Caki2 (cell line): ENCODE results near the gene CACNG1. TPM values are rescaled to one million over a fixed set of nuclear protein-coding genes. Genes with fewer than 3 reads are reported as not detected.
"Not testable (repeated sequence)": the region's sequence is repeated elsewhere in the genome, so short reads cannot be mapped to it uniquely, and the experiment has no call there.

Experiments used
- DNase-seq: peaks from one replicate; pipeline ENCODE4 v3.0.0-alpha.2; 2015; ENCODE audit warnings: low read depth
- in situ Hi-C: cut with HindIII; loops from 2 replicates; pipeline ENCODE4 v1.10.0; 2016; ENCODE audit warnings: low sequenced_read_pairs, low pct_unique_long_range_greater_than_20kb, mixed read lengths
- total RNA-seq: library from RNA; depleted of rRNA; stranded (reverse); fragments of >200 nt; shearing (Covaris generic); gene quantifications from 2 replicates; pipeline ENCODE4 v1.2.3, GENCODE V29; 2014; ENCODE audit warnings: low replicate concordance

CACNG1 gene
- total RNA-seq, 1 experiment from 2014 or later: not detected

GRCh38 chr17:67066717-67067116 lies 22.4 kb downstream of the CACNG1 start:
- no peak for DNase-seq
- in situ Hi-C loops: no loop called here

- no peak for DNase-seq
- in situ Hi-C loops: no loop called here
These were observed 23.5 kb downstream of the CACNG1 start for GRCh38 chr17:67067571-67068482.

DNA sequence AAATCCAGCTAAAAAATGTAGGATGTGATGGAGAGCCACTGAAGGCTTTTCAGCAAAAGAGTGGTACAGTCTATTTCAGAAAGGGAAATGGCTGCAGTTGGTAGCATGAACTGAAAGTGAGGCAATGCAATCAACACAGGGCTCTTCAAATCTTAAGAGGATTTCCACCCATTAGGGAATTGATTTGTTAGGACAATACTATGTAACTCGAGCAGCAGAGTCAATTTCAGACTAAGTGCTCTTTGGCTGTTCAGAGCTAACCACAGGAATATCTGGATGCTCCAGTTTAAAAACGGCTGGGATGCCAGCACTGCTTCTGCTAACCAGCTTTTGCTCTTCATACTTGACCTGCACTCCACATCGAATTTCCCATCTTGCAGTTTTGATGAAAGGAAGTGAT lies 24.6 kb downstream of the CACNG1 start:
- in situ Hi-C loops: no loop called here
- no peak for DNase-seq

DNA sequence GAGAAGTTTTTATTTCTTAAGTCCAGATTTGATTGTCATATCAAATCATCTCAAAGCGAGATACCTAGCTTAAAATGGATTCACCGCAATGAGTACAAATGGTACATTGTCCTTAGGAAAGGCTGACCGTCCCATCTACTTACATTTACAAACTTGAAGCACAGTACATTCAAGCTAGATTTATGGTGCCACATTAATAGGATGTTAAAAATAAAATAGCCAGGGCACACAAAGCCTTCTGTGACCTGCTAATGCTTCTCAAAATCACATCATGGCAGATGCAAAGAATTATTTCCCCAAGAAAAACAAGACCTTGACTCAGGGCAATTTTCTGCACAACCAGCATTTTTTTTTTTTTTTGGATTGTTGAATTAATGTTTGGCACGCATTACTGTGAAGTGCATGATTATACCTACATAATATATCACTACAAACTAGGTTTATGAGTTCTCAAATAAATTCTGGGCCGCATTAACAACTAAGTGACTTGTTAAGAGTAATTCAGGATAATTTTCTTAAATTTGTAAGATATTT lies 25.3 kb downstream of the CACNG1 start:
- no peak for DNase-seq
- in situ Hi-C loops: no loop called here

GRCh38 chr17:67071595-67071994 lies 27.2 kb downstream of the CACNG1 start:
- DNase-seq: no peak
- in situ Hi-C loops: no loop called here

GRCh38 chr17:67072885-67073284 lies 28.5 kb downstream of the CACNG1 start:
- in situ Hi-C loops: no loop called here
- no peak for DNase-seq

DNA sequence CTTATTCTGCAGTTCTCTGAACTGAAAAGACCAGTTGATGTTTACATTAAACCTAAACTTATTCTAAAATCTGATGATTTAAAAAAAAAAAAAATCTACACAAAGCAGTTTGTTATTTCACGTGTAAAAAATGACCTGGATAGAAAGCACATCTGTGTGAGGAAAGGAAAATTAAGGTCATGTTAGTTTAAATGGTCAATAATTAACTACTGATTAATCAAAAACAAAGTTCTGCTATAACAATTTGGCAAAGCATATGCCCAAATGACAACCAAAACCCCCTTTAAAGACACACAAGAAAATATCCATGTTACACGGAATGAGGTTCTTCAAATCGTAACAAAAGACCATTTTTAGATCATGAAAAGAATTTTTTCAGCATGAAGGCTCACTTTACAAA lies 30.4 kb downstream of the CACNG1 start:
- peak; percentile 11 for DNase-seq
- in situ Hi-C loops: no loop called here

GRCh38 chr17:67076290-67076689 lies 31.9 kb downstream of the CACNG1 start:
- in situ Hi-C loops: no loop called here
- peak; percentile 67 for DNase-seq

DNA sequence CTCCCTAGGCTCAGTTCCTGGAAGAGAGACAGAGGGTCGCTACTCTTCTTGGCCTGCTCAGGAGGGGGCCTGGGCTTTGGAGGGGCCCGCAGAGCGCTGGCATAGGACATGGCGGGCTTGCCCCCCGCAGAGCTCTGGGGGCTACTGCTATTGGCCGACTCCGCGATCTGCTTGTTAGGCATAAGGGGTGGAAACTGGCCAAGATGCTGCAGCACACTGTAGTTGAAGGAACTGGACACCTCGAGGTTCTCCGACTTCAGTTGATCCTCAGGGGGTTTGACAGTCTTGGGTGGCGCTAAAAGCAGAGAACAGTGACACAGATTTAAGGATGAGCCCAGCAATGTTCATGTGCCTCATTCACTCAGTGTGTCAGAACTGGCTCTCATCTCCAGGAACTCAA lies 33.9 kb downstream of the CACNG1 start:
- no peak for DNase-seq
- in situ Hi-C loops: no loop called here

GRCh38 chr17:67079491-67079890 lies 35.1 kb downstream of the CACNG1 start:
- in situ Hi-C loops: no loop called here
- DNase-seq: no peak

- DNase-seq: no peak
- in situ Hi-C loops: no loop called here
These were observed 36.5 kb downstream of the CACNG1 start for GRCh38 chr17:67080804-67081203.

DNA sequence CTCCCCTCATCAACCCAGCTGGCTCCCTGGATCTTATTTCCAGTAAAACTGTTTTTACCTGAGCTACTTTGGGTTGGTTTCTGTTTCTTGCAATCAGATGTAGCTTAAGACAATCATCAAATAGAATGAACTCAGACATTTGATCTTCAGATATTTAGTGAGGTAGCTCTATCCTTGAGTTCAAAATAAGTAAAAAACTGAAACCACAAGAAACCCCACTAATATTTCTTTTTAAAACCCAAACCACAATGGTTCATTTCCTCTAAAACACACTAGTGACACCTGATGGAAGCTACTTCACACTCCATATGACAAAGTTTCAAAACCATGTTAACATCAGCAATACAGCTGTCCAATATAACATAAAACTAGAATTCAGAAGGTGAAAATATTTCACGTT lies 37.8 kb downstream of the CACNG1 start:
- in situ Hi-C loops: no loop called here
- DNase-seq: no peak

DNA sequence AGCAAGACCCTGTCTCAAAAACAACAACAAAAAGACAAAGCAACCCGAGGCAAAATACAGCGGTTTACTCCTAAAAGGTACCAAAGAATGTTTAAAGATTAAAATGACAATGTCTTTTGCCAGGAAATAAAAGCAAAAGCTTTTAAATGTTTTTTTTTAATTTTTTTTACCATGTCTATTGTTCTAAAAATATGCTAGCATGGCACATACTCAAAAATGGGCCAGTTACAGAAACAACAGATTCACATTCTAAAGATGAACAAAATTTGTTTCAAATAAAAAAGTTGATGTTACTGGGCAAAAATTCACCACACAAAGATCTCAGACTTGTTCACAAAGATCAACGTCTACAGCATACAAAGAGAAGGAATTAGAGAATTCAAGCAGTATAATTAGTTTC lies 41.1 kb downstream of the CACNG1 start:
- in situ Hi-C loops: no loop called here
- no peak for DNase-seq

DNA sequence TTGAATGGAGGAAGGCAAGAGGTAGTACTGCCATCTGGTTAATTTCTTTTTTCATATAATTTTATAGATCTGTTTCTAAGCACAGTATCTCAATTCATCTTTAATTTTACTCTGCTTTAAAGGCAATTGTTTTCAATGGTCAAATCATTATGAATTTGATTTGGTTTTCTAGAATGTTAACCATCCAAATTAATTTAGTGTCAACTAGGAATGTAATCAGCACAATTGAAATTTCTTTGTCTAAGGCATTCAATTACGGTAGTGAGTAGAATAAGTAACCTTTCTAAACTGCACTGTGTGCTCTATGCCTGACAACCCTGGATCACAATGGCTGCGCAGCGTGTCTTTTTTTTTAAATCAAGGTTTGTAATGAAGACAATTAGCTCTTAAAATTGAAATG lies 44.3 kb downstream of the CACNG1 start:
- in situ Hi-C loops: no loop called here
- no peak for DNase-seq

DNA sequence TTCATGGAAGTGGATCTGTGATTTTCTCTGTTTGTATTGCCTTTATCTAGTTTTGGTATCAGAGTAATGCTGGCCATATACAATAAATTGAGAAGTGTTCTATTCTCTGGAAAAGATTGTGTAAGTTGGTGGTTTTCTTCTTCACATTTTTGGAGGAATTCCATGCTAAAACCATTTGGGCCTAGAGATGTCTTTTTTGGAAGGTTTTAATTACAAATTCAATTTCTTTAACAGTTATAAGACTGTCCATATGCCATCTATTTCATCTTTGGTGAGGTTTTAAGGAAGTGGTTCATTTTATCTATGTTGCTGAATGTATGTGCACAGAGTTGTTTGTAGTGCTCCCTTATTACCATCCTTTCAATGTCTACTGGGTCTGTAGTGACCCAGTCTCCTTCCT lies 46.0 kb downstream of the CACNG1 start:
- in situ Hi-C loops: no loop called here
- DNase-seq: no peak

DNA sequence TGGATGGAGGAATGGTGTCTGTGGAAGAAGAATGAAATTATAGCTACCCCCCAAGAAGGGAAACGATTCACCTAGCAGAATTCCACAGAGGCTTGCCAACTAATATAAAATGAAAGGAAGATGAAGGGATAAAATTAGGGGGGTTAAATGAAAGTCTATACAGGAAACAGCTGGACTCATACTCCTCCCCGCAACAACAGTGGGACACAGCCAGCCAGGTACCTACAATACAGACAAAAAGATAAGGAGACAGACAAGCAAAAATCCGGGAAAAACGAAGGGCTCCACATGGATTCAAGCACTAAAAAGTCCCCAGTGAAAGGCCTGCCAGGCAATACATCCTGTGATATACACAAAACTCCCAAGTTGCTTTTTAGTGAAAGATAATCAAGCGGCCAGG lies 47.9 kb downstream of the CACNG1 start:
- in situ Hi-C loops: no loop called here
- no peak for DNase-seq

DNA sequence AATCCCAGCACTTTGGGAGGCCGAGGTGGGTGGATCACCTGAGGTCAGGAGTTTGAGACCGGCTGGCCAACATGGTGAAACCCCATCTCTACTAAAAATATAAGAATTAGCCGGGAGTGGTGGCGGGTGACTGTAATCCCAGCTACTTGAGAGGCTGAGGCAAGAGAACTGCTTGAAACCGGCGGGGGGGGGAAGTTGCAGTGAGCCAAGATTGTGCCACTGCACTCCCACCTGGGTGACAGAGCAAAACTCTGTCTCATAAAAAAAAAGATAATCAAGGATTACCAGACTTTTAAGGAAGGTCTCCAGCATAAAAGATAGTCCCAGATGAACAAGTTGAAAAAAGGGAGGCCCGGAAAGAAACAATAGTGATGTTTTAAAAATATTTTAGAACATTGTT lies 48.4 kb downstream of the CACNG1 start:
- DNase-seq, in situ Hi-C loops: not testable (repeated sequence)

DNA sequence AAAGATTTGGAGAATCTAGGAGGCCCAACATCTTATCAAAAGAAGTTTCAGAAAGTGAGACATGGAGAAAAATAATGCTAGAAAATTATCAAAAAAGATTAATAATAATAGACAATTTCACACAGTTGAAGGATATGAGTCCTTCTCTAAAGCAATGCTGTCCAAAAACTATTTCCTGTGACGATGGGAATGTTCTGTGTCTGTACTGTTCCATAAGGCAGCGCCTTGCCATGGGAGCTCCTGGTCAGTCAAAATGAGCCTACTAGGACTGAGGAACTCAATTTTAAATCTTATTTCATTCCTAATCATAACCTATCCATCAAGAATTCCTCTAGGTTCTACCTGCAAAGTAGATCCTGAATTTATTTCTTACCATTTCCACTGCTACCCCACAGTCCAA lies 49.0 kb downstream of the CACNG1 start:
- in situ Hi-C loops: no loop called here
- DNase-seq: no peak

DNA sequence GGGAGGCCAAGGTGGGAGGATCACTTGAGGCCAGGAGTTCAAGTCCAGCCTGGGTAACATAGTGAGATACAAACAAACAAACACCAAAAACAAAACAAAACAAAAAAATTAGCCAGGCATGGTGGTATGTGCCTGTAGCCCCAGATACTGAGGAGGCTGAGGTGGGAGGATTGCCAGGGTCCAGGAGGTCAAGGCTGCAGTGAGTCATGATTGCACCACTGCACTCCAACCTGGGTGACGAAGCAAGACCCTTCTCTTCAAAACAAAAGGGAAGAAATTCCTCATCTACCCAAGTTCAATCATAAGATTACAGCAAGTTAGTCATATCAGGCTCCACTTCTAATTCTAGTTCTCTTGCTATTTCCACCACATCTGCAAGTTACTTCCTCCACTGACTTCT lies 50.9 kb downstream of the CACNG1 start:
- peak; percentile 25 for DNase-seq
- in situ Hi-C loops: not testable (repeated sequence)

- DNase-seq: no peak
- in situ Hi-C loops: no loop called here
These were observed 51.4 kb downstream of the CACNG1 start for GRCh38 chr17:67095803-67096202.
